ENCODE measurements around the gene PDPK1. TPM values are rescaled to one million over a fixed set of nuclear protein-coding genes. Genes with fewer than 3 reads are reported as not detected.
"Not testable (repeated sequence)": the region's sequence is repeated elsewhere in the genome, so short reads cannot be mapped to it uniquely, and the experiment has no call there.

PDPK1 gene
- total RNA-seq, 1 donor from 2014 or later, result 18.9 TPM

GRCh38 chr16:2587891-2588565 is 50.2 kb downstream of the PDPK1 start:
- DNase-seq, result no peak

- no peak for DNase-seq
Measured at GRCh38 chr16:2591476-2592240, 53.8 kb downstream of the PDPK1 start.

- DNase-seq, result no peak
Measured at GRCh38 chr16:2592786-2593185, 55.0 kb downstream of the PDPK1 start.

- no peak for DNase-seq
Measured at GRCh38 chr16:2595393-2596205, 57.8 kb downstream of the PDPK1 start.

GRCh38 chr16:2596747-2597559 is 59.1 kb downstream of the PDPK1 start:
- DNase-seq, result no peak

- no peak for DNase-seq
Measured at GRCh38 chr16:2597560-2597902, 59.7 kb downstream of the PDPK1 start.

DNA sequence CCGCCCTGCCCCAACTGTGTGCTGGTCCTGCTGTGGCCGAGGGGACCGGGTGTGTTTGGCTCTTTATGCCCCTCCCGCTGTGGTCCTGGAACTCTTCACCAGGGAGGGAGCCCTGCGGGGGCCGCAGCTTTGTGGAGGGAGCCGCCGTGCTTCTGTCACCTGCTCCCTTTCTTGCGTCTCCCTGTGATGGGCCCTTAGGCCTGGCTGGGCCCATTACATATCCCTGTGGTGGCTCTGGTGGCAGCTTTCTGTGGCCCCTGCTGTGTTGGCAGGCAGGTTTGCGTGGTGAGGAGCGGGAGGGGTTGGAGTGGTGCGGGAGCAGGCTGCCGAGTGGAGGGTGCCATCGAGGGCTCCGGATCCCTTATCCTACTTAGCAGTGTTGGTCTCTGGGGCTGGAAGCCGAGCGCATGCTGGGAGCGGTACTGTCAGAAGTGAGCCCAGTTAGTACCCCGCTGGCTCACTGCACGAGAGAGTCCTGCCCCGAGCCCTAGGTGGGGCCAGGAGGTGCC is 60.4 kb downstream of the PDPK1 start:
- no peak for DNase-seq

- DNase-seq, result no peak
Measured at GRCh38 chr16:2598723-2599122, 60.9 kb downstream of the PDPK1 start.

GRCh38 chr16:2599165-2599564 is 61.3 kb downstream of the PDPK1 start:
- not testable (repeated sequence) for DNase-seq

GRCh38 chr16:2599785-2600184 is 62.0 kb downstream of the PDPK1 start:
- DNase-seq, result not testable (repeated sequence)

GRCh38 chr16:2601301-2602025 is 63.6 kb downstream of the PDPK1 start:
- not testable (repeated sequence) for DNase-seq

GRCh38 chr16:2602175-2602574 is 64.4 kb downstream of the PDPK1 start:
- not testable (repeated sequence) for DNase-seq

DNA sequence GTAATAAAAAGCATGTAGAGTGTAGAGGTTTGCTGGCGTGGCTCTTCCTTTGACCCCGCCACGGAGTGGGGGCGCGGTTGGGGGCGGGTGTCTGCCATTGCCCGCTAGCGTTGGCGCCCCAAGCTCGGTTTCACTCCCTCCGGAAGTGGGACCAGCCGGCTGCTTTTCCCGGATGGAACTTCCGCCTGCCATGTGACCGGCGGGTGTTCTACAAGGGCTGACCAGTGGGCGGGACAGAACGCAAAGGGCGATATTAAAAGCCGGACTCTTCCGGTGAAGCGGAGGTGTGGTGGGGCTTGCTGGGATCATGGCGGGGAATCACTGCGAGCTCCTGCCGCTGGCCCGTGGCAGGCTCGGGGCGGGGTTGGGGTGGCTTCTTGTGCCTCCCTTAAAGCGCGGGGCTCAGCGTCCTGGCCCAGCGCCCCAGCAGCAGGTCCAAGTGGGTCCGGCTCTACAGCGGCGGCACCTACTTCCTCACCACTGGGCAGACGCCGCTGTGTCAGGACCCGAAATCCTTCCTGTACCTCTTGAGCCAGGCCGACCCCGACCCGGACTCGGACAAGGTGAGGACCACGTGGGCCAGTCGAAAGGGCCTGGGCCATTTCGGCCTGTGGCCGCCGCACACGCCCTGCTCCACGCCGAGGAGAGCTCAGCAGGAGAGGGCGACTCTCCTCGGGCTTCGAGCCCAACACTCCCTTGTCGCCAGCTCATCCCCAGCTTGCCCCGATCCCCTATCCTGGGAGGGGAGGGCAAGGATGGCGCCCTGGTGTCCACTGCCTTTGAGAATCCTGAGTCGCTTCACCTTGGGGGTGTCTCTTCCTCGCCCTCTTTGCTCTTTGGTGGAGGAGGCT is 65.6 kb downstream of the PDPK1 start:
- DNase-seq, result peak; percentile 92

DNA sequence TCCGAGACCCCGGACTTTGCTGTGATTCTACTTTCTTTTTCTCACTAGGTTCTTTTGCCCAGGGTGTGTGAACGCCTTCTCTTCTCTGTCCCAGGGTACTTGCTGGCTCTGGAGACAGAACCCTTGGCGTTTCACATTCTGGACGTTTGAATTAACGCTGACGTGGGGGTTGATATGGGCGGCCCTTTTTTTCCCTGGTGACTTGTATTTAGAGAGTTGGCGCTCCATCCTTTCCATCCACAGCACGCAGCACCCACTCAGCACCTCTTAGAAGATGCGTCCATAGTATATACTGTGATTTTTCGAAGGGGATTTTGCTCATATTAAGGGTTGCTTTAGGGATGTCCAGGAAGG is 66.2 kb downstream of the PDPK1 start:
- not testable (repeated sequence) for DNase-seq

GRCh38 chr16:2606820-2607219 is 69.0 kb downstream of the PDPK1 start:
- not testable (repeated sequence) for DNase-seq

DNA sequence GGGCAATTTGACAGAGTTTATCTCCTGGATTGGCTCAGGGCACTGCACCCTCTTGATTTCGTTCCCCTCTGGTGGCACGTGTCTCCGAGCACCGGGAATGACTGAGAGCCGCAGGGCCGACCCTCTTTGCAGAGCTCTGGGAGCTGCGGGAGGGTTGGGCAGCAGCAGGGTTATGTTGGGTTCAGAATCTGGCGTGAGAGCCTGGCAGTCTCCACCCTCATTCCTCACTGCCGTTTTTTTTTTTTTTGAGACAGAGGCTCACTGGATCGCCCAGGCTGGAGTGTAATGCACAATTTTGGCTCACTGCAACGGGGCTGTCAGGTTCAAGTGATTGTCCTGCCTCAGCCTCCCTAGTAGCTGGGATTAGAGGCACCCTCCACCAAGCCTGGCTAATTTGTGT is 71.5 kb downstream of the PDPK1 start:
- not testable (repeated sequence) for DNase-seq

DNA sequence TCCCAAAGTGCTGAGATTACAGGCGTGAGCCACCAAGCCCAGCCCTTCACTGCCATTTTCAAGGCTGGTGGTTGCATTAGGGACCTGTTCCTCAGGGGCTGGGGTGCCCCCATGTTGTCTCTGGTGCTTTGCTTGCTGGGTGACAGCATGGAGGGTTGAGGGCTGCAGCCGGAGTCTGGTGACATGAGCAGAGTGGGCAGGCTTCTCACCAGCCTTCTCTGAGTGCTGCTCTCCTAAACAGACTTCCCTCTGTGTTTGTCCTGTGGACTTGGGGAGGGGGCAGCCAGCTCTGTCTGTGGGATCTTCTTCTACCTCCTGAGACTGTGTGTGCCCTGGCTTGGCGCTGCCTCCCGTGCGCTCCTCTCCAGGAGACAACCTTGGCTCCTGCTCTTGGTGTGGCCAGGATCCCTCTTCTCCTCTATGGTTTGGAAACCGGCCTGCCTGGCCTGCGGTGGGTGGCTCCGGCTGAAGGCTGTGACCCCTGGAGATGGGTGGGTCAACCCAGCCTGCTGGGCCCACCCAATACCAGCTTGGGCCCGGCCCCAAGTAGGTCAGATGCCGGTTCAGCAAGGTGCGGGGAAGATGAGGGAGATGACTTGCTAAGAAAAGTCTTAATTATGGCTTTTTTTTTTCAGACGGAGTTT is 72.1 kb downstream of the PDPK1 start:
- DNase-seq, result no peak

GRCh38 chr16:2610781-2611498 is 73.1 kb downstream of the PDPK1 start:
- DNase-seq, result no peak

GRCh38 chr16:2611499-2611862 is 73.7 kb downstream of the PDPK1 start:
- no peak for DNase-seq

Measured in skin of body (tissue), 2 donors.